HL-60 (cell line): Measurements from ENCODE around the gene TIMM17B.

Source experiments
- CTCF ChIP-seq: IDR thresholded peaks from one replicate; pipeline ENCODE4 v1.5.1; 2011; ENCODE audit warnings: low read length, control low read depth, inconsistent platforms; ENCODE audit not compliant: insufficient read depth
- POLR2AphosphoS5 ChIP-seq: IDR thresholded peaks from 2 replicates; pipeline ENCODE4 v1.6.1; 2012; ENCODE audit warnings: low read depth
- REST ChIP-seq: IDR thresholded peaks from 2 replicates; pipeline ENCODE4 v1.6.1; 2012; ENCODE audit warnings: low read depth; ENCODE audit not compliant: insufficient replicate concordance
- SPI1 ChIP-seq: IDR thresholded peaks from 2 replicates; pipeline ENCODE4 v1.6.1; 2012; ENCODE audit warnings: low read depth, mild to moderate bottlenecking, borderline replicate concordance

- no peak for TF ChIP-seq CTCF
- no peak for TF ChIP-seq REST
- TF ChIP-seq SPI1: no peak
- no peak for TF ChIP-seq POLR2AphosphoS5
Measured at GRCh38 chrX:48923771-48924170, 26.2 kb upstream of the TIMM17B start.
